Measurements from ENCODE around the gene PXK. TPM values are rescaled to one million over a fixed set of nuclear protein-coding genes. Genes with fewer than 3 reads are reported as not detected.

Gene PXK
- total and polyA plus RNA-seq, 10 of the 15 experiments (the other 5 are each of a cell fraction or from before 2014, with no cell fraction given), result 8.4 to 38.0 (median 27.6) TPM

DNA sequence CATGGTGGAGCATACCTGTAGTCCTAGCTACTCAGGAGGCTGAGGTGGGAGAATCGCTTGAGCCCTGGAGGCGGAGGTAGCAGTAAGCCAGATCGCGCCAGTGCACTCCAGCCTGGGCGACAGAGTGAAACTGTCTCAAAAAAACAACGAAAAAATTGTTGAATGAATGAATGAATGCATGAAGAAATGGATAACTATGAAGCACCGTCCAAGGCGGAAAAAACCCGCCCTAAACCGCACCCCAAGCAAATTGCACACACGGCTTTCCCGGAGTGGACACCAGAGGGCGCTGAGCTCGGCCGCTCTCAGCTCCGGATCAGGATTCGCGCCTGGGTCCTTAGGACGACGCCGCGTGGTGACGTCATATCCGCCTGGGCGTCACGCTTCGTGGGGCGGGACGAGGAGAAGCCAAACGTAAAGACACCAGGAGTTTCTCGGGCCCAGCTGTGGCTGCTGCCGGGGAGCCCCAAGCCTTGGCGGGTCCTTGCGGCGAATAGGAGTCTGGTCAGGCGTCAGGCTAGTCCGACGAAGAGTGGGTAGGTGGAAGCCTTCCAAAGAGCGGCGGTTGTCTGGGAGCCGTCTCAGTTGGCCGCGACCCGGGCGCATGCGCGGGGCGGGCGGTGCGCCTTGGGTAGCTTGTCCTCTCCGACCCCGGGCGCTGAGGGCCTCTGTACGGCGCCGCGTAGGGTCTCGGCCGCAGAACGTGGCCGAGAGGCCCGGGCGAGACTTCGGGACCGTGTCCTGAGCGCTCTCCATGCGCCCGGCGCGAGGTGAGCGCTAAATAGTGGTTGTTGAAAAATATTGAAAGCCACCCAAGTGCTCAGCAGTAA, 26.6 kb upstream of the PXK start, which contains the start of the genes HTD2 and RPP14 (continued):
- TF ChIP-seq, protein P1, sequence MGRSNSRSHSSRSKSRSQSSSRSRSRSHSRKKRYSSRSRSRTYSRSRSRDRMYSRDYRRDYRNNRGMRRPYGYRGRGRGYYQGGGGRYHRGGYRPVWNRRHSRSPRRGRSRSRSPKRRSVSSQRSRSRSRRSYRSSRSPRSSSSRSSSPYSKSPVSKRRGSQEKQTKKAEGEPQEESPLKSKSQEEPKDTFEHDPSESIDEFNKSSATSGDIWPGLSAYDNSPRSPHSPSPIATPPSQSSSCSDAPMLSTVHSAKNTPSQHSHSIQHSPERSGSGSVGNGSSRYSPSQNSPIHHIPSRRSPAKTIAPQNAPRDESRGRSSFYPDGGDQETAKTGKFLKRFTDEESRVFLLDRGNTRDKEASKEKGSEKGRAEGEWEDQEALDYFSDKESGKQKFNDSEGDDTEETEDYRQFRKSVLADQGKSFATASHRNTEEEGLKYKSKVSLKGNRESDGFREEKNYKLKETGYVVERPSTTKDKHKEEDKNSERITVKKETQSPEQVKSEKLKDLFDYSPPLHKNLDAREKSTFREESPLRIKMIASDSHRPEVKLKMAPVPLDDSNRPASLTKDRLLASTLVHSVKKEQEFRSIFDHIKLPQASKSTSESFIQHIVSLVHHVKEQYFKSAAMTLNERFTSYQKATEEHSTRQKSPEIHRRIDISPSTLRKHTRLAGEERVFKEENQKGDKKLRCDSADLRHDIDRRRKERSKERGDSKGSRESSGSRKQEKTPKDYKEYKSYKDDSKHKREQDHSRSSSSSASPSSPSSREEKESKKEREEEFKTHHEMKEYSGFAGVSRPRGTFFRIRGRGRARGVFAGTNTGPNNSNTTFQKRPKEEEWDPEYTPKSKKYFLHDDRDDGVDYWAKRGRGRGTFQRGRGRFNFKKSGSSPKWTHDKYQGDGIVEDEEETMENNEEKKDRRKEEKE (IDR thresholded peaks at IDR 0.05), result no peak
- TF ChIP-seq EGR1 (IDR thresholded peaks at IDR 0.05; ENCODE audit: borderline replicate concordance in 1 of 2, low read depth in 2 of 2, low read length in 2 of 2) (peak; percentile 12 to 67; a peak in 1 of 3 replicates), PAX8 (IDR thresholded peaks at IDR 0.05) (no peak), ATF2 (IDR thresholded peaks at IDR 0.05; ENCODE audit: low read length) (peak; percentile 82), E4F1 (IDR thresholded peaks at IDR 0.05; ENCODE audit: borderline replicate concordance, partially characterized antibody) (peak; percentile 81), ZBTB4 (CRISPR knock-in tag; IDR thresholded peaks at IDR 0.05) (peak; percentile 84), SIX5 (IDR thresholded peaks at IDR 0.05; ENCODE audit: low read depth, low read length, severe bottlenecking) (peak; percentile 24), POLR2A (IDR thresholded peaks at IDR 0.05; ENCODE audit: low read depth, low read length) (peak; percentile 84), CHD4 (IDR thresholded peaks at IDR 0.05) (no peak), TCF12 (IDR thresholded peaks at IDR 0.05; ENCODE audit: low read depth, low read length) (no peak), PAX5 (IDR thresholded peaks at IDR 0.05; ENCODE audit: borderline replicate concordance, low read depth, low read length) (peak; percentile 99), MYC (IDR thresholded peaks at IDR 0.05; ENCODE audit: insufficient read depth, insufficient read length, insufficient replicate concordance, low read length, severe bottlenecking) (no peak), SMARCA5 (IDR thresholded peaks at IDR 0.05) (peak; percentile 97), CREM (IDR thresholded peaks at IDR 0.05; ENCODE audit: low read depth) (peak; percentile 98), FOXK2 (IDR thresholded peaks at IDR 0.05) (no peak), KAT2A (conservative IDR thresholded peaks at IDR 0.05; ENCODE audit: control insufficient read depth, low read depth, low read length) (no peak)
- TF ChIP-seq, protein P2, sequence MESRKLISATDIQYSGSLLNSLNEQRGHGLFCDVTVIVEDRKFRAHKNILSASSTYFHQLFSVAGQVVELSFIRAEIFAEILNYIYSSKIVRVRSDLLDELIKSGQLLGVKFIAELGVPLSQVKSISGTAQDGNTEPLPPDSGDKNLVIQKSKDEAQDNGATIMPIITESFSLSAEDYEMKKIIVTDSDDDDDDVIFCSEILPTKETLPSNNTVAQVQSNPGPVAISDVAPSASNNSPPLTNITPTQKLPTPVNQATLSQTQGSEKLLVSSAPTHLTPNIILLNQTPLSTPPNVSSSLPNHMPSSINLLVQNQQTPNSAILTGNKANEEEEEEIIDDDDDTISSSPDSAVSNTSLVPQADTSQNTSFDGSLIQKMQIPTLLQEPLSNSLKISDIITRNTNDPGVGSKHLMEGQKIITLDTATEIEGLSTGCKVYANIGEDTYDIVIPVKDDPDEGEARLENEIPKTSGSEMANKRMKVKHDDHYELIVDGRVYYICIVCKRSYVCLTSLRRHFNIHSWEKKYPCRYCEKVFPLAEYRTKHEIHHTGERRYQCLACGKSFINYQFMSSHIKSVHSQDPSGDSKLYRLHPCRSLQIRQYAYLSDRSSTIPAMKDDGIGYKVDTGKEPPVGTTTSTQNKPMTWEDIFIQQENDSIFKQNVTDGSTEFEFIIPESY (IDR thresholded peaks at IDR 0.05), result no peak
